ENCODE data around the gene COL4A2.

DNA sequence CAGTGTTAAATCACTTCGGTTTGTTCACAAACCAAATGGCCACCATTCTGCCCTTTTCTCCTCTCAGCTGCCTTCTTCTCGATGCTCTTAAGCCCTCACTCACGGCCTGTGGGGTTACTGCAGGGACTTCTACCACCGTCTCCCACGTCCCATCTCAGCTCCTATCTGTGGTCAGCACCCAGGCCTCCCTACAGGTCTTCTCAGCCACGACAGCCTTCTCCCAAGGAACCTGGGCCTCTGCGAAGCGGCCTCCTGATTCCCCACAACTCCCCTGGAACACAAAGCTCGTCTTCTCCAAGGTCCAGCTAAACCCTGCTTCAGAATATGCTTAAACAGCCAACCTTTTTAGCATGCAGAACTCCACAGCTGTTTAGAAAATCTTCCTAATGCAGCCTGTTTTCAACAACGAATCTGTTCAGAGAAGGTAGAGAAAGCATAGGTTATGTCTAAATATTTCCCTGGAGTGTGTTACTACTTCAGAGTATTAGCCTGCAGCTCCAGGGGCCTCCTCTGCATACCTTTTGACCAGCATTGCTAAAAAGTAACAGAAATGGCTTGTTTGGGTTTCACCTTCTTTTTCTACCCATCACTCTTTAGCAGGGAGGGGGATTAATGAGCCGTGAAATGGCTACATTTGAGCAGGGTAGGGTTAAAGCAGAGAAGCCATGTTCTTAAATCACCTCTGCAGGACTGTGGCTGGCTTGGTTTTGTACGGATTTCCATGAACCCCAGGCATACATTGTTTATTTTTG, 104.0 kb downstream of the COL4A2 start:
- no peak for TF ChIP-seq CTCF (conservative IDR thresholded peaks at IDR 0.05; ENCODE audit: low read depth, low read length)
- no peak for TF ChIP-seq EZH2 (IDR thresholded peaks at IDR 0.05; ENCODE audit: low read length, unreplicated experiment)
